Stimulated activated CD4-positive, alpha-beta T cell treated with anti-CD3 and anti-CD28 coated beads, Interleukin-4, amount 100 ng/mL, for 4 hours (primary cell): ENCODE data around the gene TEN1.
"Not testable (repeated sequence)": the region's sequence is repeated elsewhere in the genome, so short reads cannot be mapped to it uniquely, and the experiment has no call there.

Source experiments
- DNase-seq, 2 experiments: peaks; one replicate each; pipeline ENCODE4 v3.0.0-alpha.2; 2020

Gene TEN1

DNA sequence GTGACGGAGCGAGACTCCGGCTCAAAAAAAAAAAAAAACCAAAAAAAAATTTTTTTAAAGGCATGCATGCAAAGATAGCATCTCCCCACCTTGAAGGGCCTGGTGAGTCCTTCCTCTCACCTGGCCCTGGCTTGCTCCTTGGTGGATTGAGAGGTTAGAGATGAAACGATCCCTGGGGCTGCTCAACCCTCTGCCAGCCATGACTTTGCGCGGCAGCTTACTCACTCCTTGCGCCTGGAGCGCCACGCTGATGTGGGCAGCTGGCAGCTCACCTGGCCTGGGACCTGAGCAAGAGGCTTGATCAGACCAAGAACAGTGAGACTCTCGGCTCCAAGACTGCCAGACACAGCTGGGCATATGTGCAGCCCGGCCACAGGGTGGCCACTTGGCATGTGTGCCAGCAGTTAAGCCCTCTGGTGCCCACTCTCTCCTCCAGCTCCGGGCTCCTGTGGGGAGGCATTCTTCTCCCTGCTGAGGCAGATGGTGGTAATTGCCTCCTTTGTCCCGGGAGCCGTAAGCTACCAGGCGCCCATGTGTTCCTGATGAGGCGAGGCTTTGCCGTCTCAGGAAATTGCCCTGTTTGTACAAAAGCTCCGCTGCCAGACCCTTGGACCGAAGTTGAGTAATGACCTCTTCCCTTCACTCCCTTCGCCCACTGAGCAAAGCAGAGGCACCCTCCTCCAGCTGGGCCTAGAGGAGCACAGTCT lies 53.2 kb downstream of the TEN1 start:
- no peak for DNase-seq

DNA sequence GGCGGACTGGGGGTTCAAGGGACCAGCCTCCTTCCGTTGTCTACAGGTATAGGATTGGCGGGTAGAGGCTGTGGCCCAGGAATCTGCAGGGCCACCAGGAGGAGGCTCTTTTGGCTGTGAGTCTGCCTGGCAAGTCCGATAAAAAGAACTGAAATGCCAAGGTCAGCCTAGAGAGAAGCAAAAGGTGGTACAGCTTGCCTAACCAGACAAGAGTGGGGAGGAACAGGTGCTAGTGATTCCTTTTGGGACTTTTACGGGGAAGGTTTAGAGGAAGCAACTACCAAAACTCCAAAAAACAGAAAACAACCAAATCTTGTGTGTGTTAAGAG lies 53.7 kb downstream of the TEN1 start:
- DNase-seq = no peak

DNA sequence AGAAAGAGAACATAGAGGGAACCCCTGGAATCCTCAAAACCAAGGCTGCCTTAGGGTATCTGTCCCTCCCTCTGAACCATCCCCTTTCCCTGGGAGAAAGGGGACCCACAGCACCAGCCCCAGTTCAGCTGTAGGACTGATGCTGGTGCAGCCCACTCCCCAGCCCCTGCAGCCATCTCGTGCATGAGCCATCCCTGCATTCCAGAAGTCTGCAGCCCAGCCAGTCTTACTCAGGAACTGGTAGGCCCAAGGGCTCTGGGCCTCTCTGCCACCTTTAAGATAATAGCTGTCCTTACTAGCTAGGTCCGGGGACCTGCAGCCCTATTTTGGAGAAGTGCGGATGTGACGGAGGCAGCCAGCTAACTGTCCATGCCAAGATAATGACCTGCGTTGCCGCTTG lies 54.1 kb downstream of the TEN1 start:
- no peak for DNase-seq

GRCh38 chr17:76034428-76035350 lies 55.6 kb downstream of the TEN1 start:
- no peak for DNase-seq

- no peak for DNase-seq
Observed at GRCh38 chr17:76036497-76037261, 57.6 kb downstream of the TEN1 start.

GRCh38 chr17:76038050-76038449 lies 59.0 kb downstream of the TEN1 start:
- DNase-seq = no peak

GRCh38 chr17:76039121-76039520 lies 60.1 kb downstream of the TEN1 start:
- DNase-seq = no peak

DNA sequence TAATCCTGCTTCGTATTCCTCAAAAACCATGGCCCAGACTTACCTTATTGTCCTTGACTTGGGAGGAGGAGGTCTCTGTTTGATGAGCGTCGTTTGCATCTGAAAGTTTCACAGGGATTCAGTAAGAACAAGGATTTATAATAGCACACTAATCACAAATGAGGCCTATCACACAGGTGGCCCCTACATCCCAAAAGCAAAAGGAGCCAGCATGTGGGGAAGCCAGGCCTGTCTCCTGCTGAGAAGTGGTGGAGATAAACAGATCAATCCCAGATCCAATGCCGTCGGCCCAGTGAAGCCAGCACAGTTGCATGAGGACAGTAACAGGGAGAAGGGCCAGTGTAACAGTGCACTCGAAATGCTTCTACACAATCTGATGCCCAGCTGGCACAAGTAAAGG lies 61.3 kb downstream of the TEN1 start:
- DNase-seq = no peak

- DNase-seq = not testable (repeated sequence)
Observed at GRCh38 chr17:76042868-76043267, 63.8 kb downstream of the TEN1 start.

DNA sequence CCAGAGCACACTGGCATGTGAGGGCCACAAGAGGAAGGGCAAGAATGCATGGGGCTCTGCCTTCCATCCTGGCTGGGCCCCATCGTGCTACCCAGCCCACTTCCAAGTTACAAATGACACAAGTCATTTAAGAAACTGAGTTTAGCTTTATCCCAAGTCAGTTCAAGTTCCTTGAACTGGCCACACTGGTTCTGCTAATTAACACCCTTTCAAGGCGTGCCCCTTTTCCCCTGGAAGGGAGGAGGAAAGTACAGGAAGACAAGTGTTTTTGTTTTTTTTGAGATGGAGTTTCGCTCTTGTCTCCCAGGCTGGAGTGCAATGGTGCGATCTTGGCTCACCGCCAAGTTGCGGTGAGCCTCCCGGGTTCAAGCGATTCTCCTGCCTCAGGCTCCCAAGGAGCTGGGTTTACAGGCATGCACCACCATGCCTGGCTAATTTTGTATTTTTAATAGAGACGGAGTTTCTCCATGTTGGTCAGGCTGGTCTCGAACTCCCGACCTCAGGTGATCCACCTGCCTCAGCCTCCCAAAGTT lies 65.5 kb downstream of the TEN1 start:
- DNase-seq = not testable (repeated sequence)

GRCh38 chr17:76046064-76046463 lies 67.0 kb downstream of the TEN1 start:
- DNase-seq = no peak

DNA sequence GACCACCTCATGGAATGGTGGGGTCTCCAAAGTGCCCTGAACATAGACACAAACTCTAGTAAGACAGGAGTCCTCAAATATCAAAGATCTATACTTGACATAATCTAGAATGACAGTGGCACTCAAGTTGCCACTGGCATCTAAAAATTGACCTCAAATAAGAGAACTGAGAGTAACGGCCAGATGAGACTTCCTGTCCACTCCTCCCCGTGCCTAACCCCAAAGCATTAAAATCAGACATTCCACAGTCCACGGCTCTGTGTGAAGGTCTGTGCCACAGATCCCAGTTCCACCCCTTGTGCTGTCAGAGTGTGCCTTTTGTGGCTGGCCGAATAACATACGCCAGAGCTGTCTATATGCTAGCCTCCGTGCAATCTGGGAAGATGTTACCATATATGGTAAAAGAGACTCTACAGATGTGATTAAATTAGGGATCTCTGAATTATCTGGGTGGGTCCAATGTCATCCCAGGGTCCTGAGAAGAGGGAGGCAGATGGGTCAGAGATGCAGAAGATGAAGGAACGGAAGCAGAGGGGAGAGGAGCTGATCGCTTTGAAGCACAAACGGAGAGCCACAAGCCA lies 69.1 kb downstream of the TEN1 start:
- no peak for DNase-seq

- no peak for DNase-seq
Observed at GRCh38 chr17:76048711-76049110, 69.7 kb downstream of the TEN1 start.

DNA sequence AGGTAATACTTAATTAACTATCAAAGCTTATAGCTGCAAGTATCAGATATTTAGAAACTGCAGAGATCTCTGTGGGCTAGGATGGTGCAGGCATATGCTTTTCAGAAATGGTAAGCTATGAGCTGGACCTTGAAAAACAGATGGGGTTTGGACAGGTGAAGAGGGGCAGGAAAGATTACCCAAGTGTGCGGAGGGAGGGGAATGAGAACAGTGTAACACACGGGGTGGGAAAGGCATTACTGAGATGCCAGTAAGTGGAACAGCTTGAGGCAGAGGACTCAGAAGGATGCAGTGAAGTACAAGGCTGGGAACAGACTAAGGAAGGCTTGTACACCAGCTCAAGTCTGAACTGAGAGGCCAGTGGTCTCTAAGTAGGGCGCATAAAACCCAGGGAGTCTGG lies 70.2 kb downstream of the TEN1 start:
- no peak for DNase-seq

DNA sequence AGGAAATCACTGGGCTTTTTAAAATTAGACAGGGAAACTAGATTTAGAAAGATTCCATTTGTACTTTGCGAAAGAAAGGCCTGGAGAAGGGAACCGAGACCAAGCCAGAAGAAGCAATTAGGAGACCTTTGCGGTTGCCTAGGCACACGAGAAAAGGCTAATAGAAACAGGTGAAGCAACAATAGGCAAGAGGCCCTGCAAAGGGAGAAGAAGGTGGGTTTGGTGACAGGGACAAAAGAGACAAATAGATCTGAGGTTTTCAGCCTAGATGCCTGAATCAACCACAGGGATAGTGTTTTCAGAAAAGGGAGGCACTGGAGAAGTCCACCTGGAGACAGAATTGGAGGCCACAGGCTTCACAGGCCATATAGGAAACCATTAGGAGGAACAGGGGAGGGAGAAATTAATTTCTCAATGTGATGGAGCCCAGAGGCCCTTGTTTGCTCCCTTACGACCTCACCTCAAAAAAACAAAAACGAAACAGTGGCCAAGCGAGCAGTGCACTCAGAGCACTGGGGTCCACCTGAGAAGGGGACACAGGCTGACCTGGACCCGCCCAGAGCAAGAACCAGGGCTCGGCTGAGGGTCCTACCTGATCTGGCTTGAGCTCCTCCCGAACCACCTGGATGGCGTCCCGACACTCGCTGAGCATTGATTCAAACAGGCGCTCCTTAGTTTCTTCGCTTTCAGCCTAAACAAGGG lies 70.9 kb downstream of the TEN1 start:
- DNase-seq = no peak
